ENCODE data around the gene TTC28.
"Not testable (repeated sequence)": the region's sequence is repeated elsewhere in the genome, so short reads cannot be mapped to it uniquely, and the experiment has no call there.

Gene TTC28

DNA sequence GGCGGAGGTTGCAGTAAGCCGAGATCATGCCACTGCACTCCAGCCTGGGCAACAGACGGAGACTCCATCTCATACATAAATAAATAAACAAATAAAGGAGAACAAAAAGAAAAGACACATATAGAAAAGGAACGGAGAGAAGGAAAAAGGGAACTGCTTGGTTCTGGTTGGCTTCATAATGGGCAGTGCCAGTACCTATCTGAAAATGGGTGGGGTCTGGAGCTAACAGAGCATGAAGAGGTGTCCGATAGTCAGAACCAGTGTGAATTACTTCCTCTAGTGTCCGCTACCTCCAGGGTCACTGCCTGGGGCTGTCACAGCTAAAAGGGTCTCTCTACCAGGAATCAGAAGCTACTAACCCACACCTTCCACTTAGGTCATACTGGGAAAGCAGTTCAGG lies 27.2 kb upstream of the TTC28 start:
- no peaks in the 10 kb centered on the region for H3K4me1 ChIP-seq (ENCODE audit: control insufficient read depth, insufficient read depth, low read length)
- no peak overlapping the region for H3K4me3 ChIP-seq (ENCODE audit: low read length)
- H3K9ac ChIP-seq (ENCODE audit: low read length), result no peak overlapping the region
- no peaks in the 10 kb centered on the region for H3K27me3 ChIP-seq (ENCODE audit: control insufficient read depth, insufficient read depth, low read length)
- H3K9me3 ChIP-seq (ENCODE audit: control insufficient read depth, low read length), result no peaks in the 10 kb centered on the region
- H3K36me3 ChIP-seq (ENCODE audit: control insufficient read depth, insufficient read depth, low read length), result no peaks in the 10 kb centered on the region

GRCh38 chr22:28703436-28703835 lies 23.8 kb upstream of the TTC28 start:
- H3K36me3 ChIP-seq (ENCODE audit: control insufficient read depth, insufficient read depth, low read length), result no peaks in the 10 kb centered on the region
- H3K27me3 ChIP-seq (ENCODE audit: control insufficient read depth, insufficient read depth, low read length), result no peaks in the 10 kb centered on the region
- no peaks in the 10 kb centered on the region for H3K9me3 ChIP-seq (ENCODE audit: control insufficient read depth, low read length)
- H3K9ac ChIP-seq (ENCODE audit: low read length), result no peak overlapping the region
- no peak overlapping the region for H3K4me3 ChIP-seq (ENCODE audit: low read length)
- no peaks in the 10 kb centered on the region for H3K4me1 ChIP-seq (ENCODE audit: control insufficient read depth, insufficient read depth, low read length)

GRCh38 chr22:28702891-28703290 lies 23.3 kb upstream of the TTC28 start:
- Histone ChIP-seq H3K36me3 (ENCODE audit: control insufficient read depth, insufficient read depth, low read length) (no peaks in the 10 kb centered on the region), H3K9me3 (ENCODE audit: control insufficient read depth, low read length) (no peaks in the 10 kb centered on the region), H3K9ac (ENCODE audit: low read length) (no peak overlapping the region), H3K4me3 (ENCODE audit: low read length) (no peak overlapping the region), H3K27me3 (ENCODE audit: control insufficient read depth, insufficient read depth, low read length) (no peaks in the 10 kb centered on the region), H3K4me1 (ENCODE audit: control insufficient read depth, insufficient read depth, low read length) (no peaks in the 10 kb centered on the region)

GRCh38 chr22:28693041-28693760 lies 13.6 kb upstream of the TTC28 start:
- not testable (repeated sequence) for H3K36me3 ChIP-seq (ENCODE audit: control insufficient read depth, insufficient read depth, low read length); H3K27me3 ChIP-seq (ENCODE audit: control insufficient read depth, insufficient read depth, low read length); H3K9me3 ChIP-seq (ENCODE audit: control insufficient read depth, low read length); H3K9ac ChIP-seq (ENCODE audit: low read length); H3K4me3 ChIP-seq (ENCODE audit: low read length); H3K4me1 ChIP-seq (ENCODE audit: control insufficient read depth, insufficient read depth, low read length)

DNA sequence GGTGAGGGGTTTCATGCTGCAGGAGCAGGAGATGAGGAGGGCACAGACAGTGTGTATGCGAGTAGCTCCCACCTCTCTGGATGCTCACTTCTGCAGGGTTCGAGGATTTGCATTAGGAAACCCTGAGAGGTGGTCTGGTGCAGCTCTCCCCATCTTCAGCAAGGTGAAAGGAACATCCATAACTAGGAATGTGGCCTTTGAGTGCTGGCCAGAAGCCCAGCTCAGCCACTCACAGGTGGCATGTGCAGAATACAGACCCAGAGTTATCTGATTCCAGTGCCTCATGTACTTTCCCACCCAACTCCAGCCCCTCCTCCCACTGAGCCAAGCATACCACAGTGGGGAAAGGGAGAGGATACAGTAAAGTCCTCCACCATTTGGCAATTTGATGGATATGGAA lies 10.2 kb upstream of the TTC28 start:
- H3K36me3 ChIP-seq (ENCODE audit: control insufficient read depth, insufficient read depth, low read length); H3K9ac ChIP-seq (ENCODE audit: low read length); H3K27me3 ChIP-seq (ENCODE audit: control insufficient read depth, insufficient read depth, low read length); H3K9me3 ChIP-seq (ENCODE audit: control insufficient read depth, low read length); H3K4me1 ChIP-seq (ENCODE audit: control insufficient read depth, insufficient read depth, low read length); H3K4me3 ChIP-seq (ENCODE audit: low read length): not testable (repeated sequence)

DNA sequence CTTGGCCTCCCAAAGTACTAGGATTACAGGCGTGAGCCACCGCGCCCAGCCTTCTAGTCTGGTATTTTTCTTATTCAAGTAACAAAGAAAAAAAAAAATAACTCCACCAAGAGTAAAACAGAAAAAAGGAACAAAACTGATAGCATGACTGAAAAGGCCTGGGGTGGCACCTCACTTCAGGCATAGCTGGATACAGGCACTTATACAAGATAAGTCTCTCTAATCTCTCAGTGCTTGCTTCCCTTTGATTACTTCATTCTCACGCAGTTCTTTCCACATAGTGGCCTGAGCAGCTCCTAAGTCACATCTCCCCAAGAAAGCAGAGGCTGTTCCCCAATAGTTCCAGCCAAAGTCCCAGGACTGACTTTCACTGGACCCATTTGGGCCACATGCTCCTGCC lies 3.3 kb upstream of the TTC28 start:
- not testable (repeated sequence) for H3K36me3 ChIP-seq (ENCODE audit: control insufficient read depth, insufficient read depth, low read length); H3K4me1 ChIP-seq (ENCODE audit: control insufficient read depth, insufficient read depth, low read length); H3K9ac ChIP-seq (ENCODE audit: low read length); H3K4me3 ChIP-seq (ENCODE audit: low read length); H3K9me3 ChIP-seq (ENCODE audit: control insufficient read depth, low read length); H3K27me3 ChIP-seq (ENCODE audit: control insufficient read depth, insufficient read depth, low read length)

DNA sequence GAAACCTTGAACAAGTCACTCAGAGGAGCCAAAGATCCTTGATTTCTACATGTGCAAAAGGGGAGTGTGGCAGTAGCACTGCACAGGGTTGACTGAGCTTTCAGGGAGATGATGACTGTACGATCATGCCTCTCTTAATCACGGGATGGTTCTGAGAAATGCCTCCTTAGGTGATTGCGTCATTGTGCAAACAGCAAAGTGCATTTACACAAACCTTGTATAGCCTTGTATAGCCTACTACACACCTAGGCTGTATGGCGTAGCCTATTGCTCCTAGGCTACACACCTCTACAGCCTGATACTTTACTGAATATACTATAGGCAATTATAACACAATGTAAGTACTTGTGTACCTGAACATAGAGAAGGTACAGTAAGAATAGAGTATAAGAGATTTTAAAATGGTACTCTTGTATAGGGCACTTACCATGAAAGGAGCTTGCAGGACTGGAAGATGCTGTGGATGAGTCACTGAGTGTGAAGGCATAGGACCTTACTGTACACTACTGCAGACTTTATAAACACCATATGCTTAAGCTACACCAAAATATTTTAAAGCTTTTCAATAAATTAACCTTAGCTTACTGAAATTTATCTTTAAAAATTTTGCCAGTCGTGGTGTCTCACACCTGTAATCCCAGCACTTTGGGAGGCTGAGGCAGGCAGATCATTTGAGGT lies 1.3 kb upstream of the TTC28 start:
- not testable (repeated sequence) for H3K36me3 ChIP-seq (ENCODE audit: control insufficient read depth, insufficient read depth, low read length); H3K9me3 ChIP-seq (ENCODE audit: control insufficient read depth, low read length); H3K4me1 ChIP-seq (ENCODE audit: control insufficient read depth, insufficient read depth, low read length); H3K9ac ChIP-seq (ENCODE audit: low read length); H3K27me3 ChIP-seq (ENCODE audit: control insufficient read depth, insufficient read depth, low read length); H3K4me3 ChIP-seq (ENCODE audit: low read length)

- not testable (repeated sequence) for H3K9me3 ChIP-seq (ENCODE audit: control insufficient read depth, low read length); H3K36me3 ChIP-seq (ENCODE audit: control insufficient read depth, insufficient read depth, low read length); H3K27me3 ChIP-seq (ENCODE audit: control insufficient read depth, insufficient read depth, low read length); H3K4me1 ChIP-seq (ENCODE audit: control insufficient read depth, insufficient read depth, low read length)
- peak overlapping the region; percentile 48 for H3K9ac ChIP-seq (ENCODE audit: low read length)
- peak overlapping the region; percentile 46 for H3K4me3 ChIP-seq (ENCODE audit: low read length)
Observed at GRCh38 chr22:28678778-28679610, 646 bp downstream of the TTC28 start.

- not testable (repeated sequence) for H3K9me3 ChIP-seq (ENCODE audit: control insufficient read depth, low read length); H3K9ac ChIP-seq (ENCODE audit: low read length); H3K27me3 ChIP-seq (ENCODE audit: control insufficient read depth, insufficient read depth, low read length); H3K4me1 ChIP-seq (ENCODE audit: control insufficient read depth, insufficient read depth, low read length); H3K4me3 ChIP-seq (ENCODE audit: low read length); H3K36me3 ChIP-seq (ENCODE audit: control insufficient read depth, insufficient read depth, low read length)
Observed at GRCh38 chr22:28678170-28678569, 1.5 kb downstream of the TTC28 start.

GRCh38 chr22:28674121-28674563 lies 5.5 kb downstream of the TTC28 start:
- Histone ChIP-seq H3K36me3 (ENCODE audit: control insufficient read depth, insufficient read depth, low read length) (no peaks in the 10 kb centered on the region), H3K27me3 (ENCODE audit: control insufficient read depth, insufficient read depth, low read length) (peaks cover 5% of the 10 kb centered on the region), H3K9ac (ENCODE audit: low read length) (no peak overlapping the region), H3K4me1 (ENCODE audit: control insufficient read depth, insufficient read depth, low read length) (peaks cover 4% of the 10 kb centered on the region), H3K9me3 (ENCODE audit: control insufficient read depth, low read length) (no peaks in the 10 kb centered on the region), H3K4me3 (ENCODE audit: low read length) (no peak overlapping the region)

- no peaks in the 10 kb centered on the region for H3K4me1 ChIP-seq (ENCODE audit: control insufficient read depth, insufficient read depth, low read length)
- no peaks in the 10 kb centered on the region for H3K9me3 ChIP-seq (ENCODE audit: control insufficient read depth, low read length)
- H3K36me3 ChIP-seq (ENCODE audit: control insufficient read depth, insufficient read depth, low read length), result no peaks in the 10 kb centered on the region
- no peaks in the 10 kb centered on the region for H3K27me3 ChIP-seq (ENCODE audit: control insufficient read depth, insufficient read depth, low read length)
- H3K9ac ChIP-seq (ENCODE audit: low read length), result no peak overlapping the region
- no peak overlapping the region for H3K4me3 ChIP-seq (ENCODE audit: low read length)
Observed at GRCh38 chr22:28670756-28671155, 8.9 kb downstream of the TTC28 start.

GRCh38 chr22:28670161-28670560 lies 9.5 kb downstream of the TTC28 start:
- Histone ChIP-seq H3K9ac (ENCODE audit: low read length) (no peak overlapping the region), H3K4me1 (ENCODE audit: control insufficient read depth, insufficient read depth, low read length) (no peaks in the 10 kb centered on the region), H3K9me3 (ENCODE audit: control insufficient read depth, low read length) (no peaks in the 10 kb centered on the region), H3K36me3 (ENCODE audit: control insufficient read depth, insufficient read depth, low read length) (no peaks in the 10 kb centered on the region), H3K27me3 (ENCODE audit: control insufficient read depth, insufficient read depth, low read length) (no peaks in the 10 kb centered on the region), H3K4me3 (ENCODE audit: low read length) (no peak overlapping the region)
